SK-N-SH treated with all-trans-retinoic acid at 6 μM for 48 hours (cell line): ENCODE data around the gene LRRC4C.

ENCODE experiments used
- ATAC-seq: fragments of 200-7000 bp; cut with Tn5 transposase; 3 replicates; pipeline ENCODE4 v1.9.1; 2020; ENCODE audit warnings: mild to moderate bottlenecking, moderate library complexity
- ARNTL ChIP-seq: fragments of 450-650 bp; formaldehyde crosslinking; IDR thresholded peaks from 2 replicates; pipeline ENCODE4 v1.5.0; 2020; ENCODE audit warnings: low read depth, mild to moderate bottlenecking, moderate library complexity, borderline replicate concordance
- BACH2 ChIP-seq: fragments of 250-450 bp; sonication (Bioruptor Pico); IDR thresholded peaks from 2 replicates; pipeline ENCODE4 v1.9.0; 2021; ENCODE audit warnings: mild to moderate bottlenecking, borderline replicate concordance
- CREB5 ChIP-seq: fragments of 250-450 bp; sonication (Bioruptor Pico); IDR thresholded peaks from 2 replicates; pipeline ENCODE4 v1.5.1; 2020; ENCODE audit warnings: low read depth, mild to moderate bottlenecking, moderate library complexity
- CSDC2 ChIP-seq: fragments of 250-450 bp; sonication (Bioruptor Pico); IDR thresholded peaks from 2 replicates; pipeline ENCODE4 v1.5.0; 2020; ENCODE audit warnings: mild to moderate bottlenecking, moderate library complexity
- CSRNP3 ChIP-seq: fragments of 250-450 bp; sonication (Bioruptor Pico); IDR thresholded peaks from 2 replicates; pipeline ENCODE4 v1.5.1; 2021; ENCODE audit warnings: mild to moderate bottlenecking, moderate library complexity
- ESRRG ChIP-seq: fragments of 250-450 bp; sonication (Bioruptor Pico); IDR thresholded peaks from 2 replicates; pipeline ENCODE4 v1.6.1; 2021; ENCODE audit warnings: mild to moderate bottlenecking
- GLIS3 ChIP-seq: fragments of 250-450 bp; sonication (Bioruptor Pico); IDR thresholded peaks from 2 replicates; pipeline ENCODE4 v1.5.0; 2020; ENCODE audit warnings: mild to moderate bottlenecking, moderate library complexity
- ISL1 ChIP-seq: fragments of 250-450 bp; sonication (Bioruptor Pico); IDR thresholded peaks from 2 replicates; pipeline ENCODE4 v2.1.2; 2022; ENCODE audit warnings: mild to moderate bottlenecking, moderate library complexity
- PPARA ChIP-seq: fragments of 250-450 bp; sonication (Bioruptor Pico); IDR thresholded peaks from 2 replicates; pipeline ENCODE4 v1.5.0; 2020; ENCODE audit warnings: mild to moderate bottlenecking, borderline replicate concordance
- RARB ChIP-seq: fragments of 250-450 bp; sonication (Bioruptor Pico); IDR thresholded peaks from 2 replicates; pipeline ENCODE4 v1.8.0; 2021; ENCODE audit warnings: mild to moderate bottlenecking, moderate library complexity
- TCF4 ChIP-seq: fragments of 250-450 bp; sonication (Bioruptor Pico); IDR thresholded peaks from 2 replicates; pipeline ENCODE4 v1.8.0; 2021; ENCODE audit warnings: mild to moderate bottlenecking, moderate library complexity, borderline replicate concordance
- TOX ChIP-seq: fragments of 250-450 bp; sonication (Bioruptor Pico); IDR thresholded peaks from 2 replicates; pipeline ENCODE4 v1.8.0; 2021; ENCODE audit warnings: mild to moderate bottlenecking, moderate library complexity, borderline replicate concordance
- ZC3H10 ChIP-seq: fragments of 250-450 bp; sonication (Bioruptor Pico); IDR thresholded peaks from 2 replicates; pipeline ENCODE4 v1.5.1; 2021; ENCODE audit warnings: mild to moderate bottlenecking, moderate library complexity
- ZFP3 ChIP-seq: fragments of 250-450 bp; sonication (Bioruptor Pico); IDR thresholded peaks from 2 replicates; pipeline ENCODE4 v1.5.0; 2020; ENCODE audit warnings: mild to moderate bottlenecking, moderate library complexity
- ZFP30 ChIP-seq: fragments of 450-650 bp; formaldehyde crosslinking; IDR thresholded peaks from 2 replicates; pipeline ENCODE4 v1.5.0; 2022; ENCODE audit warnings: mild to moderate bottlenecking, moderate library complexity
- ZNF70 ChIP-seq: fragments of 450-650 bp; formaldehyde crosslinking; IDR thresholded peaks from 2 replicates; pipeline ENCODE4 v1.5.0; 2020; ENCODE audit warnings: mild to moderate bottlenecking, moderate library complexity
- ZNF8 ChIP-seq: fragments of 450-650 bp; formaldehyde crosslinking; IDR thresholded peaks from 2 replicates; pipeline ENCODE4 v1.5.0; 2020; ENCODE audit warnings: mild to moderate bottlenecking, moderate library complexity
- TF ChIP-seq, protein P1 (sequence below): fragments of 250-450 bp; sonication (Bioruptor Pico); IDR thresholded peaks from 2 replicates; pipeline ENCODE4 v1.5.0; 2020; ENCODE audit warnings: mild to moderate bottlenecking, moderate library complexity
- TF ChIP-seq, protein P2 (sequence below): fragments of 250-450 bp; sonication (Bioruptor Pico); IDR thresholded peaks from 2 replicates; pipeline ENCODE4 v1.8.0; 2021; ENCODE audit warnings: low read depth, mild to moderate bottlenecking, moderate library complexity, borderline replicate concordance

Gene LRRC4C

DNA sequence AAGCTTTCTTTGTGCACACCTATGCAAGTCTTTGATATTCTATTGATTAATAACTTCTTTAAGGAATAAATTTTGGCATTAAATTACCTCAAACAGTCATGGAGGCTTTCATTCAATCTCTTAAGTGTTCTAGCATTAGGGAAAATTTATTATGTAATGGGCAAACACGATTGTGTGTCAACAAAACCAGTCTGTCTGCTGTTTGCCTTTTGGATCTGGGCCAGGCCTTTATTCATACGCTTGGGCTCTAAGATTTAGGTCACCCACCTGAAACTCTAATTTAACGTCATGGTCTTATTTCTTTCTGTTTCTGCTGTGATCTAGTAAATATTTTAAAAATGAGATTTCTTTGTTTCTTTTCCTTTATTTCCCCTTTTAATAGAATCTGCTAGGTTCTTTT is 1270.6 kb downstream of the LRRC4C start:
- ATAC-seq: no peak
- no peak for TF ChIP-seq ZNF70 (CRISPR knock-in tag)
- no peak for TF ChIP-seq ISL1 (CRISPR knock-in tag)
- no peak for TF ChIP-seq BACH2 (CRISPR knock-in tag)
- no peak for TF ChIP-seq TCF4
- no peak for TF ChIP-seq ARNTL (CRISPR knock-in tag)
- no peak for TF ChIP-seq ZFP30 (CRISPR knock-in tag)
- no peak for TF ChIP-seq ZNF8
- TF ChIP-seq GLIS3: no peak
- no peak for TF ChIP-seq CSRNP3 (CRISPR knock-in tag)
- TF ChIP-seq ZFP3 (CRISPR knock-in tag): no peak

DNA sequence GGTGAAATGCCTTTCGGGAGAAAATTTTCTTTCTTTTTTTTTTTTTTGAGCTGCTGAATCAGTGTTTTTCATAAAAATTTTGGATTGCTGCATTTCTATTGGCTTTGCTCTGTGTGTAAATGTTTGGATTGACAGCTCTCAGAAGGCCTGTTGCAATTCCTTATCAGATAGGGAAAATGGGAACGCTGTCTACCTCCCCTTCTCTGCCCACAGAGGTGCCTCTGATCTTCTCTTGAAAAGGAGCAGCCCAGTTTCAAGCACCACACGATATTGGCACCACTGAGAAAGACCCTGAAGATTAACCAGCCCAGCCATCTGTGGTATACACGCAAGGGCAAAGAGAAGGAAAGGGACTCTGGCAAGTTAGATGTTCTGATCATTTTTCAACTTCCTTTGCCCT is 1272.2 kb downstream of the LRRC4C start:
- TF ChIP-seq PPARA (CRISPR knock-in tag): no peak
- no peak for ATAC-seq

- TF ChIP-seq, protein P1, sequence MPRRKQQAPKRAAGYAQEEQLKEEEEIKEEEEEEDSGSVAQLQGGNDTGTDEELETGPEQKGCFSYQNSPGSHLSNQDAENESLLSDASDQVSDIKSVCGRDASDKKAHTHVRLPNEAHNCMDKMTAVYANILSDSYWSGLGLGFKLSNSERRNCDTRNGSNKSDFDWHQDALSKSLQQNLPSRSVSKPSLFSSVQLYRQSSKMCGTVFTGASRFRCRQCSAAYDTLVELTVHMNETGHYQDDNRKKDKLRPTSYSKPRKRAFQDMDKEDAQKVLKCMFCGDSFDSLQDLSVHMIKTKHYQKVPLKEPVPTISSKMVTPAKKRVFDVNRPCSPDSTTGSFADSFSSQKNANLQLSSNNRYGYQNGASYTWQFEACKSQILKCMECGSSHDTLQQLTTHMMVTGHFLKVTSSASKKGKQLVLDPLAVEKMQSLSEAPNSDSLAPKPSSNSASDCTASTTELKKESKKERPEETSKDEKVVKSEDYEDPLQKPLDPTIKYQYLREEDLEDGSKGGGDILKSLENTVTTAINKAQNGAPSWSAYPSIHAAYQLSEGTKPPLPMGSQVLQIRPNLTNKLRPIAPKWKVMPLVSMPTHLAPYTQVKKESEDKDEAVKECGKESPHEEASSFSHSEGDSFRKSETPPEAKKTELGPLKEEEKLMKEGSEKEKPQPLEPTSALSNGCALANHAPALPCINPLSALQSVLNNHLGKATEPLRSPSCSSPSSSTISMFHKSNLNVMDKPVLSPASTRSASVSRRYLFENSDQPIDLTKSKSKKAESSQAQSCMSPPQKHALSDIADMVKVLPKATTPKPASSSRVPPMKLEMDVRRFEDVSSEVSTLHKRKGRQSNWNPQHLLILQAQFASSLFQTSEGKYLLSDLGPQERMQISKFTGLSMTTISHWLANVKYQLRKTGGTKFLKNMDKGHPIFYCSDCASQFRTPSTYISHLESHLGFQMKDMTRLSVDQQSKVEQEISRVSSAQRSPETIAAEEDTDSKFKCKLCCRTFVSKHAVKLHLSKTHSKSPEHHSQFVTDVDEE: peak; percentile 18; the same call in 1 of the 2 replicates
- TF ChIP-seq CREB5 (CRISPR knock-in tag): no peak
- no peak for TF ChIP-seq ESRRG
- TF ChIP-seq TCF4: no peak
- TF ChIP-seq RARB: no peak
- TF ChIP-seq, protein P2, sequence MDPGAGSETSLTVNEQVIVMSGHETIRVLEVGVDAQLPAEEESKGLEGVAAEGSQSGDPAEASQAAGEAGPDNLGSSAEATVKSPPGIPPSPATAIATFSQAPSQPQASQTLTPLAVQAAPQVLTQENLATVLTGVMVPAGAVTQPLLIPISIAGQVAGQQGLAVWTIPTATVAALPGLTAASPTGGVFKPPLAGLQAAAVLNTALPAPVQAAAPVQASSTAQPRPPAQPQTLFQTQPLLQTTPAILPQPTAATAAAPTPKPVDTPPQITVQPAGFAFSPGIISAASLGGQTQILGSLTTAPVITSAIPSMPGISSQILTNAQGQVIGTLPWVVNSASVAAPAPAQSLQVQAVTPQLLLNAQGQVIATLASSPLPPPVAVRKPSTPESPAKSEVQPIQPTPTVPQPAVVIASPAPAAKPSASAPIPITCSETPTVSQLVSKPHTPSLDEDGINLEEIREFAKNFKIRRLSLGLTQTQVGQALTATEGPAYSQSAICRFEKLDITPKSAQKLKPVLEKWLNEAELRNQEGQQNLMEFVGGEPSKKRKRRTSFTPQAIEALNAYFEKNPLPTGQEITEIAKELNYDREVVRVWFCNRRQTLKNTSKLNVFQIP (CRISPR knock-in tag): no peak
- no peak for TF ChIP-seq GLIS3
Observed at GRCh38 chr11:40186437-40187263, 1272.8 kb downstream of the LRRC4C start.

DNA sequence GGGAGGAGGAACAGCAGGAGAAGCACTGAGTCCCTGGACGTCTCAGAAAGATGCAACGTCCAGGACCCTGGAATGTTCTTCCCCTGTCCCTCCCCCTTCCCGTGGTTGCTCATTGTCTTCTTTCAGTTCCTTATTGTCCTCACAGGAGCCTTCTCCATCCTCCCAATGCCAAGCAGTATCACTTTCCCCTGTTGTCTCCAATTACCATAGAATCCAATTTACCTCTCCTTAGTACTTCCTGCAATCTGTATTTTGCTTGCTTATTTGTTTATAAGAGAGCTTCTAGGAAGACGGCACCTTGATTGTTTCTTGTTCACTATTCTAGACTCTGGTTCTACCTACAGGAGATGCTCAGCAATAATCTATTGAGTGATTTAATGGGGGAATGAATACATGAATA is 1273.7 kb downstream of the LRRC4C start:
- TF ChIP-seq ZC3H10 (CRISPR knock-in tag) (no peak), ARNTL (CRISPR knock-in tag) (no peak), RARB (no peak), CREB5 (CRISPR knock-in tag) (no peak), CSDC2 (CRISPR knock-in tag) (no peak), GLIS3 (no peak), CSRNP3 (CRISPR knock-in tag) (no peak), TOX (CRISPR knock-in tag) (no peak)
- TF ChIP-seq, protein P1: no peak
- TF ChIP-seq, all 23 proteins: peak for 0
- ATAC-seq: no peak

More at GRCh38 chr11:40186437-40187263, 1272.8 kb downstream of the LRRC4C start:
- no peak; the same call in 2 of the 3 replicates for ATAC-seq
